ENCODE results near the gene EXOC3L1.

EXOC3L1 gene

DNA sequence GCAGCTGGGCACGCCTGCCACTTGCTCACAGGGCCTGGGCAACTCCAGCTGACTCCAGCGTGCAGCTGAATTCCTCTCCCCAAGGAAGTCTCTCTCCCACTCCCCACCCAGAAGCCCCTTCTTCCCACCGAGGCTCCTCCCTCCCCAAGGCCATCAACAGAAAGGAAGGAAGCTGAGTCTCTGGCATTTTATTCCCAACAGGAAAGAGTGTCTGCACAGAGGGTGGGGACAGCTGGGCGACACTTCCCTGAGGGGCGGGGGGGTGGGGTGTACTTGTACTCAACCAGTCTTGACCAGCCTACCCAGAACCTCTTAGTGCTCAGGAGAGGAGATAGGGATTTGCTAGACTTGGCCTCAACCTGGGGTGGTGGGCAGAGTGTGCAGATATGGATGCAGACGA, at the start of gene EXOC3L1:
EXOC3L1 (minus strand) TSS at position 96 of the 400 bp plus-strand sequence. CDS start 460 bp downstream, outside the sequence.
- no peak for DNase-seq (ENCODE audit: low read depth)
- no peak within 1 kb of the TSS for H3K4me3 ChIP-seq (ENCODE audit: low read depth, low read length)

DNA sequence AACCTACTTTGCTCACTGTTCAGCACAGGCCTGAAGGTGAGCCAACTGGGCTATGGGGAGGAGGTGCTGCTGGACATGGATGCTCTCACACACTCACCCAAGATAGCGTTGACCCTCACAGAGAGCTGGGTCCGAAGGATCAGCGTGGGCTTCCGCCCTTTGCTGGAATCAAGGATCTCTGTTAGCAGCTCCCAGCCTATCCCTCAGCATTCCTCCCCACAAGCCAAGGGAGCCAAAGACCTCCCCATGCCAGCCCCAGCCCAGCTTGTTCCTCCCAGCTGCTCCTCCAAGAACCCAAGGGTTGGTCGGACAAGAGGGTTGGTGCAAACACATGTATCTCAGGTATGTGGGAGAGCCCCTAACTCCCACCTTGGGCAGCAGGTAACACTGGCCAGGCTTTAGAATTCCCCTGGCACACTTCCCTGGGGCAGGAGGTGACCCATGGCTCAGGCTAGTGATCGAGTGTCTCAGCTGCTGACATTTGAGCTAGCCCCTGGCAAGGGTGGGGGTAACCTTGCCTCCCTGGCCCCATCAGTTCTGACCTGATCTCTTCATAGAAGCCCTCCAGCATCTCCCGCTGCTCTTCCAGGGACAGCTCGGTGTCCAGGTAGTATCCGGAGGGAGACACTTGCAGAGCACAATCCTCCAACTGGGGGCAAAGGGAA, 49.0 kb upstream of the EXOC3L1 start:
- TF ChIP-seq CTCF (IDR thresholded peaks at IDR 0.05; ENCODE audit: control insufficient read depth, extremely low read depth, insufficient read depth): no peak
- no peak for DNase-seq (ENCODE audit: low read depth)
- H3K4me3 ChIP-seq (ENCODE audit: low read depth, low read length): no peak overlapping the region

More for the DNA sequence above, at the start of gene EXOC3L1:
- no peak for TF ChIP-seq CTCF (IDR thresholded peaks at IDR 0.05; ENCODE audit: control insufficient read depth, extremely low read depth, insufficient read depth)

DNA sequence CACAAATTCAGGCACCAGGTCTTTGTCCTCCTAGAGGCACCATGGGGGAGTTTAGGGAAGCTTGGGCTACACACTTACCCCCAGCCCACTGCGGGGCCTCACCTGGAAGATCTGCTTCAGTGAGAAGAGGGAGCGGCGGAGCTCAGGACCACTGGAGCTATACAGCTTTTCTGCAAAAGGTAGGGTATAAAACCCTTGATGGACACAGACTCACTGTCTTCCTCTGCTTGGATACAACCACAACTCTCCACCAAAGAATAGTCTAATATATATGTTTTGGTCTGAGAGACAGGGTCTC, 48.3 kb upstream of the EXOC3L1 start:
- no peak overlapping the region for H3K4me3 ChIP-seq (ENCODE audit: low read depth, low read length)
- DNase-seq (ENCODE audit: low read depth): no peak
- TF ChIP-seq CTCF (IDR thresholded peaks at IDR 0.05; ENCODE audit: control insufficient read depth, extremely low read depth, insufficient read depth): no peak

GRCh38 chr16:67237396-67238277, 47.7 kb upstream of the EXOC3L1 start:
- H3K4me3 ChIP-seq (ENCODE audit: low read depth, low read length): no peak overlapping the region
- TF ChIP-seq CTCF (IDR thresholded peaks at IDR 0.05; ENCODE audit: control insufficient read depth, extremely low read depth, insufficient read depth): no peak
- DNase-seq (ENCODE audit: low read depth): no peak

GRCh38 chr16:67236563-67237395, 46.8 kb upstream of the EXOC3L1 start:
- H3K4me3 ChIP-seq (ENCODE audit: low read depth, low read length): no peak overlapping the region
- no peak for TF ChIP-seq CTCF (IDR thresholded peaks at IDR 0.05; ENCODE audit: control insufficient read depth, extremely low read depth, insufficient read depth)
- no peak for DNase-seq (ENCODE audit: low read depth)

- no peak overlapping the region for H3K4me3 ChIP-seq (ENCODE audit: low read depth, low read length)
- DNase-seq (ENCODE audit: low read depth): no peak
- no peak for TF ChIP-seq CTCF (IDR thresholded peaks at IDR 0.05; ENCODE audit: control insufficient read depth, extremely low read depth, insufficient read depth)
Measured at GRCh38 chr16:67235816-67236562, 46.1 kb upstream of the EXOC3L1 start.
